DOHH2 (cell line): ENCODE results near the gene PHACTR2.

Experiments
- H3F3A ChIP-seq: fragments of 200-600 bp; sonication (generic), shearing (Covaris generic); 2 replicates; pipeline ENCODE4 v1.6.0; 2016; ENCODE audit warnings: antibody characterized with exemption, mild to moderate bottlenecking; ENCODE audit not compliant: control insufficient read depth, insufficient read depth
- H3K27ac ChIP-seq: fragments of 200-600 bp; sonication (generic); 2 replicates; pipeline ENCODE4 v1.5.1; 2014; ENCODE audit warnings: low read depth, mild to moderate bottlenecking, low read length, moderate library complexity
- H3K27me3 ChIP-seq: fragments of 200-600 bp; sonication (generic); 2 replicates; pipeline ENCODE4 v1.6.1; 2014; ENCODE audit warnings: mild to moderate bottlenecking, low read length, mixed read lengths; ENCODE audit not compliant: control insufficient read depth
- H3K36me3 ChIP-seq: fragments of 200-600 bp; sonication (generic); 2 replicates; pipeline ENCODE4 v1.6.1; 2014; ENCODE audit warnings: mild to moderate bottlenecking, low read length, moderate library complexity, mixed read lengths; ENCODE audit not compliant: control insufficient read depth
- H3K4me1 ChIP-seq: fragments of 200-600 bp; sonication (generic); 2 replicates; pipeline ENCODE4 v1.6.1; 2014; ENCODE audit warnings: mild to moderate bottlenecking, low read length, mixed read lengths; ENCODE audit not compliant: control insufficient read depth
- H3K4me2 ChIP-seq: fragments of 200-600 bp; sonication (generic); 2 replicates; pipeline ENCODE4 v1.6.0; 2014; ENCODE audit warnings: mild to moderate bottlenecking, low read length, moderate library complexity
- H3K4me3 ChIP-seq: fragments of 200-600 bp; sonication (generic); 2 replicates; pipeline ENCODE4 v1.5.1; 2014; ENCODE audit warnings: mild to moderate bottlenecking, low read length, mixed read lengths
- H3K79me2 ChIP-seq: fragments of 200-600 bp; sonication (generic); 2 replicates; pipeline ENCODE4 v1.6.1; 2014; ENCODE audit warnings: mild to moderate bottlenecking, low read length, mixed read lengths; ENCODE audit not compliant: control insufficient read depth
- H3K9me2 ChIP-seq: fragments of 200-600 bp; sonication (generic); replicated peaks from 2 replicates; pipeline ENCODE4 v1.6.1; 2014; ENCODE audit warnings: mild to moderate bottlenecking, low read length, mixed read lengths; ENCODE audit not compliant: control insufficient read depth
- H3K9me3 ChIP-seq: fragments of 200-600 bp; sonication (generic); 2 replicates; pipeline ENCODE4 v1.6.1; 2014; ENCODE audit warnings: antibody characterized with exemption, low read length, mixed read lengths; ENCODE audit not compliant: control insufficient read depth, insufficient read depth
- H4K20me1 ChIP-seq: fragments of 200-600 bp; sonication (generic); 2 replicates; pipeline ENCODE4 v1.6.0; 2014; ENCODE audit warnings: low read depth, mild to moderate bottlenecking, antibody characterized with exemption, low read length, moderate library complexity; ENCODE audit not compliant: control insufficient read depth, insufficient read depth
- CTCF ChIP-seq: fragments of 200-600 bp; sonication (generic); IDR thresholded peaks from one replicate; pipeline ENCODE4 v1.5.1; 2014; ENCODE audit warnings: antibody characterized with exemption, mild to moderate bottlenecking, low read depth, low read length; ENCODE audit not compliant: poor library complexity, severe bottlenecking
- EZH2phosphoT487 ChIP-seq: fragments of 200-600 bp; sonication (generic); IDR thresholded peaks from 2 replicates; pipeline ENCODE4 v1.6.1; 2017; ENCODE audit warnings: borderline replicate concordance, mild to moderate bottlenecking, antibody characterized with exemption, low read length, moderate library complexity, mixed read lengths

The PHACTR2 gene

GRCh38 chr6:143701349-143702234 lies 23.8 kb downstream of the PHACTR2 start:
- no peaks in the 10 kb centered on the region for H3K4me1 ChIP-seq
- no peaks in the 10 kb centered on the region for H3K9me3 ChIP-seq

GRCh38 chr6:143705569-143705968 lies 27.8 kb downstream of the PHACTR2 start:
- H3K4me3 ChIP-seq: no peak overlapping the region
- H3K79me2 ChIP-seq: no peaks in the 10 kb centered on the region
- no peaks in the 10 kb centered on the region for H4K20me1 ChIP-seq

More at GRCh38 chr6:143701349-143702234, 23.8 kb downstream of the PHACTR2 start:
- H3K9me2 ChIP-seq: no peaks in the 10 kb centered on the region
- H3F3A ChIP-seq: no peaks in the 10 kb centered on the region
- H3K4me2 ChIP-seq: no peak overlapping the region
- H3K4me3 ChIP-seq: no peak overlapping the region
- H3K79me2 ChIP-seq: no peaks in the 10 kb centered on the region
- no peaks in the 10 kb centered on the region for H3K27me3 ChIP-seq
- H3K36me3 ChIP-seq: no peaks in the 10 kb centered on the region
- H3K27ac ChIP-seq: no peak overlapping the region
- no peaks in the 10 kb centered on the region for H4K20me1 ChIP-seq
- TF ChIP-seq EZH2phosphoT487: no peak
- no peak for TF ChIP-seq CTCF

GRCh38 chr6:143707697-143708096 lies 29.9 kb downstream of the PHACTR2 start:
- Histone ChIP-seq H4K20me1 (no peaks in the 10 kb centered on the region), H3K79me2 (no peaks in the 10 kb centered on the region), H3K4me1 (no peaks in the 10 kb centered on the region), H3K27ac (no peak overlapping the region), H3K9me2 (no peaks in the 10 kb centered on the region), H3F3A (no peaks in the 10 kb centered on the region), H3K36me3 (no peaks in the 10 kb centered on the region), H3K9me3 (no peaks in the 10 kb centered on the region), H3K27me3 (no peaks in the 10 kb centered on the region), H3K4me3 (no peak overlapping the region), H3K4me2 (no peak overlapping the region)
- TF ChIP-seq CTCF (no peak), EZH2phosphoT487 (no peak)

More at GRCh38 chr6:143705569-143705968, 27.8 kb downstream of the PHACTR2 start:
- TF ChIP-seq EZH2phosphoT487 (no peak), CTCF (no peak)
- no peak overlapping the region for H3K4me2 ChIP-seq
- no peaks in the 10 kb centered on the region for H3K36me3 ChIP-seq
- no peaks in the 10 kb centered on the region for H3K27me3 ChIP-seq
- H3F3A ChIP-seq: no peaks in the 10 kb centered on the region
- H3K9me2 ChIP-seq: no peaks in the 10 kb centered on the region
- no peaks in the 10 kb centered on the region for H3K9me3 ChIP-seq
- H3K27ac ChIP-seq: no peak overlapping the region
- H3K4me1 ChIP-seq: no peaks in the 10 kb centered on the region
